Fibroblast of mammary gland (primary cell): ENCODE data around the gene MAG.

ENCODE experiments used
- DNase-seq: peaks from one replicate; pipeline ENCODE4 v3.0.0-alpha.2; 2010; ENCODE audit warnings: low read depth
- H3K4me3 ChIP-seq: 2 replicates; pipeline ENCODE4 v1.5.1; 2011; ENCODE audit warnings: low read depth, mild to moderate bottlenecking, low read length, moderate library complexity; ENCODE audit not compliant: control insufficient read depth
- TF ChIP-seq, protein P1 (sequence below): conservative IDR thresholded peaks from 2 replicates; pipeline ENCODE4 v1.5.1; 2011; ENCODE audit warnings: low read depth, low read length, inconsistent platforms; ENCODE audit not compliant: control insufficient read depth, insufficient read depth

MAG gene

DNA sequence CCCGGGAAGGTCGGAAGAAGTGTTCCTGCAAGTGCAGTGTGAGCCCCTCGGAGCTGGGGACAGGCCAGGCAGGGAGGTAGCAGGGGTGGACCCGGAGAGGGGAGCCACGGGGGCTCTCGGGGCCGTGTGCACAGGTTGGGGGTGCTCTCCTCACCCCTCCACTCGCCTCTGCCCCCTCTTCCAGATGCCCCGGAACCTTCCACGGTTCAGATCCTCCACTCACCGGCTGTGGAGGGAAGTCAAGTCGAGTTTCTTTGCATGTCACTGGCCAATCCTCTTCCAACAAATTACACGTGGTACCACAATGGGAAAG lies 46.0 kb downstream of the MAG start:
- H3K4me3 ChIP-seq: no peak overlapping the region
- TF ChIP-seq, protein P1, sequence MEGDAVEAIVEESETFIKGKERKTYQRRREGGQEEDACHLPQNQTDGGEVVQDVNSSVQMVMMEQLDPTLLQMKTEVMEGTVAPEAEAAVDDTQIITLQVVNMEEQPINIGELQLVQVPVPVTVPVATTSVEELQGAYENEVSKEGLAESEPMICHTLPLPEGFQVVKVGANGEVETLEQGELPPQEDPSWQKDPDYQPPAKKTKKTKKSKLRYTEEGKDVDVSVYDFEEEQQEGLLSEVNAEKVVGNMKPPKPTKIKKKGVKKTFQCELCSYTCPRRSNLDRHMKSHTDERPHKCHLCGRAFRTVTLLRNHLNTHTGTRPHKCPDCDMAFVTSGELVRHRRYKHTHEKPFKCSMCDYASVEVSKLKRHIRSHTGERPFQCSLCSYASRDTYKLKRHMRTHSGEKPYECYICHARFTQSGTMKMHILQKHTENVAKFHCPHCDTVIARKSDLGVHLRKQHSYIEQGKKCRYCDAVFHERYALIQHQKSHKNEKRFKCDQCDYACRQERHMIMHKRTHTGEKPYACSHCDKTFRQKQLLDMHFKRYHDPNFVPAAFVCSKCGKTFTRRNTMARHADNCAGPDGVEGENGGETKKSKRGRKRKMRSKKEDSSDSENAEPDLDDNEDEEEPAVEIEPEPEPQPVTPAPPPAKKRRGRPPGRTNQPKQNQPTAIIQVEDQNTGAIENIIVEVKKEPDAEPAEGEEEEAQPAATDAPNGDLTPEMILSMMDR: no peak
- no peak for DNase-seq

DNA sequence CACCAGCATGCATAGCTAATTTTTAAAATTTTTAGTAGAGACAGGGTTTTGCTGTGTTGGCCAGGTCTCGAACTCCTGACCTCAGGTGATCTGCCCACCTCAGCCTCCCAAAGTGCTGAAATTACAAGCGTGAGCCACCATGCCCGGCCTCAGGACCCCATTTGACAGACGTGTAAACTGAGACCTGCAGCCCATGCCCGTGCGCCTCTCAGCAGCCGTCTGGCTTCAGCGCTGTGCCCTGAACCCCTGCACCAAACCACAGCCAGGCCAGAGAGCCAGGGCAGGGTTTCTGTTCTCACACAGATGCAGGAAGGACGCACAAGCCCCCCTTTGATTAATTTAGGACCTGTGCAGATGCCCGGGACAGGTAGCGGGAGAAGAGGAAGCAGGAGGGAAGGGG lies 48.5 kb downstream of the MAG start:
- no peak overlapping the region for H3K4me3 ChIP-seq
- DNase-seq: no peak
- TF ChIP-seq, protein P1: no peak

DNA sequence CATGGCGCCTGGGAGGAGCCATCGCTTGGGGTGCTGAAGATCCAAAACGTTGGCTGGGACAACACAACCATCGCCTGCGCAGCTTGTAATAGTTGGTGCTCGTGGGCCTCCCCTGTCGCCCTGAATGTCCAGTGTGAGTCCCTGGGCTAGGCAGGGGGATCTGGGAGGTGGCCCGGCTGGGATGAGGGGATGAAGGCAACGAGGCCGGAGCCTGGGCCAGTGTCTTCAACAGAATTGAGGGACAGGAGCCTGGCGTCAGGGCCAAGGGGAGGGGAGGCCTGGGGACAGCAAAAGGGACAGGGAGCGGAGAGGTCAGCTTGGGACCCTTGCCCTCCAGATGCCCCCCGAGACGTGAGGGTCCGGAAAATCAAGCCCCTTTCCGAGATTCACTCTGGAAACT lies 49.0 kb downstream of the MAG start:
- no peak for DNase-seq
- TF ChIP-seq, protein P1: no peak
- no peak overlapping the region for H3K4me3 ChIP-seq

- no peak overlapping the region for H3K4me3 ChIP-seq
- TF ChIP-seq, protein P1: no peak
- DNase-seq: no peak
Measured at GRCh38 chr19:35341565-35342225, 49.7 kb downstream of the MAG start.

DNA sequence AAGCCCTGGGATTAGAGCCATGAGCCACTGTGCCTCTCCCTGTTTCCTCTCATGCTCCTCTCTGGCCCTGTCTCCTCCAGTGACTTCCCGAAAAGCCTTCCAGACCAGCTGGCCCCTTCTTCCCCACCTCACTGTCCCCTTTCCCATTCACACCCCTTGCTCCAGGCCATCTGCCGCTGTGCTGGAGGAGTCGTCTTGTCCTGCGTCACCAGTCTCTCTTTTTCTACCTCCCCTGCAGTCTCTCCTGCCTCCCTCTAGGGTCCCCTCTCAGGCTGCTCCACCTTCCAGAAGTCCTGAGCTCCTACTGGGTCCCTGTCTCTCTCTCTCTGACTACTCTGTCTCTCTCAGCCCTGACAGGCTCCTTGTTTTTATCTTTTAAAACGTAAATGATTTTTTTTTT lies 50.5 kb downstream of the MAG start:
- TF ChIP-seq, protein P1: no peak
- no peak for DNase-seq
- H3K4me3 ChIP-seq: no peak overlapping the region

DNA sequence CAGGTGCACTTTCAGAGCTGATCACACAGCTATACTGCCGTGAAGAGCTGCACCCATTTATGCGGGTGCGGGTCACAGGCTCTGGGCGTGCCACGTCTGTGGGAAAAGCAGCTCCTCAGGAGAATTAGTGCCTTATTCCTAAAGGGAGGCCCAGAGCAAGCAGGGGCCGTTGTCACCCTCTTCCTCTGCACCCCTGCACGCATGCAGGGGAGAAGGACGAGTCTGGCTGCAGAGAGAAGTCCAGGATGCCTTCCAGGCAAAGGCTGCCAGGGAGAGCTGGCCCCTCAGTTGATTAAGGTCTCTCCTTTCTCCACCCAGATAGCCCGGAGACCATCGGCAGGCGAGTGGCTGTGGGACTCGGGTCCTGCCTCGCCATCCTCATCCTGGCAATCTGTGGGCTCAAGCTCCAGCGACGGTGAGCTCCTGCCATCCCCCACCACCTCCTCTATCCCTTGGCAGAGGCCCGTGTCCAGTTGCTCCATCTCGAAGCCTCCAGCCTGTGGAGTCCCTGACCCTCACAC lies 52.6 kb downstream of the MAG start:
- TF ChIP-seq, protein P1: no peak
- no peak overlapping the region for H3K4me3 ChIP-seq
- DNase-seq: no peak

GRCh38 chr19:35345671-35346111 lies 53.7 kb downstream of the MAG start:
- no peak overlapping the region for H3K4me3 ChIP-seq
- no peak for DNase-seq
- TF ChIP-seq, protein P1: no peak
